Nephron progenitor cell (in vitro differentiated cells): ENCODE results near the gene CNTN5.
"Not testable (repeated sequence)": the region's sequence is repeated elsewhere in the genome, so short reads cannot be mapped to it uniquely, and the experiment has no call there.

ENCODE experiments used
- DNase-seq: peaks from one replicate; pipeline ENCODE4 v3.0.0; 2021
- H3K27ac Mint-ChIP-seq: 2 replicates; pipeline ENCODE4 v1.8.0; 2021; ENCODE audit warnings: mild to moderate bottlenecking, moderate library complexity, mixed read lengths
- H3K27me3 Mint-ChIP-seq: 2 replicates; pipeline ENCODE4 v1.8.0; 2021; ENCODE audit warnings: mild to moderate bottlenecking, low read depth, mixed read lengths; ENCODE audit not compliant: poor library complexity
- H3K36me3 Mint-ChIP-seq: 2 replicates; pipeline ENCODE4 v1.8.0; 2021; ENCODE audit warnings: low read depth, mixed read lengths
- H3K4me1 Mint-ChIP-seq: 2 replicates; pipeline ENCODE4 v1.8.0; 2021; ENCODE audit warnings: mixed read lengths
- H3K4me3 Mint-ChIP-seq: 2 replicates; pipeline ENCODE4 v1.8.0; 2021; ENCODE audit warnings: mild to moderate bottlenecking, moderate library complexity, mixed read lengths
- H3K9me3 Mint-ChIP-seq: 2 replicates; pipeline ENCODE4 v1.8.0; 2021; ENCODE audit warnings: mild to moderate bottlenecking, moderate library complexity, mixed read lengths
- TF ChIP-seq, protein P1 (sequence below): fragments of 200-600 bp; sonication (generic); IDR thresholded peaks from 2 replicates; pipeline ENCODE4 v1.5.0; 2021; ENCODE audit warnings: antibody characterized with exemption

The CNTN5 gene

DNA sequence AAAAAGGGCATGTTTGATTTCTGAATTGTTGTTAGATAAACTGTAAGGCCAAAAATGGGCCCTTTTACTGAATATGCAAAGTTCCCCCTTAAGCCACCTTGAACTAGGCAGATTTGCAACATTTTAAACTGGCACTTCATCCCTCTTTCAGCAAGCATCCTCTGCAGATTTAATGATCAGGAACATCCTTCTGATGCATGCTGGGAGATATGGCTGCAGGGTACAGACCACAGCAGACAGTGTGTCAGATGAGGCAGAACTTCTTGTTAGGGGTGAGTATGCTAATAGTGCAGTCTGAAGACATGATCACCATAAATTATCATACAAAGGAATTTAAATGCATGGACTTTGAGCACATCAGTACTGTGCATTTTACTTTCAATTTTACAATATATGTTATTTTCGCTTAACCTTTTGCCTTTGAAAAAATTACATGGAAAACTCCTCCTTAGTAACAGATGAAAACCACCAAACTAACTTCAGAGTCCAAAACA is 1203.8 kb downstream of the CNTN5 start:
- Mint-ChIP-seq H3K36me3 (no peaks in the 10 kb centered on the region), H3K4me3 (no peak overlapping the region), H3K27ac (no peak overlapping the region), H3K27me3 (no peaks in the 10 kb centered on the region), H3K9me3 (no peaks in the 10 kb centered on the region), H3K4me1 (peaks cover 16% of the 10 kb centered on the region)
- no peak for DNase-seq
- TF ChIP-seq, protein P1, sequence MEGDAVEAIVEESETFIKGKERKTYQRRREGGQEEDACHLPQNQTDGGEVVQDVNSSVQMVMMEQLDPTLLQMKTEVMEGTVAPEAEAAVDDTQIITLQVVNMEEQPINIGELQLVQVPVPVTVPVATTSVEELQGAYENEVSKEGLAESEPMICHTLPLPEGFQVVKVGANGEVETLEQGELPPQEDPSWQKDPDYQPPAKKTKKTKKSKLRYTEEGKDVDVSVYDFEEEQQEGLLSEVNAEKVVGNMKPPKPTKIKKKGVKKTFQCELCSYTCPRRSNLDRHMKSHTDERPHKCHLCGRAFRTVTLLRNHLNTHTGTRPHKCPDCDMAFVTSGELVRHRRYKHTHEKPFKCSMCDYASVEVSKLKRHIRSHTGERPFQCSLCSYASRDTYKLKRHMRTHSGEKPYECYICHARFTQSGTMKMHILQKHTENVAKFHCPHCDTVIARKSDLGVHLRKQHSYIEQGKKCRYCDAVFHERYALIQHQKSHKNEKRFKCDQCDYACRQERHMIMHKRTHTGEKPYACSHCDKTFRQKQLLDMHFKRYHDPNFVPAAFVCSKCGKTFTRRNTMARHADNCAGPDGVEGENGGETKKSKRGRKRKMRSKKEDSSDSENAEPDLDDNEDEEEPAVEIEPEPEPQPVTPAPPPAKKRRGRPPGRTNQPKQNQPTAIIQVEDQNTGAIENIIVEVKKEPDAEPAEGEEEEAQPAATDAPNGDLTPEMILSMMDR = no peak

DNA sequence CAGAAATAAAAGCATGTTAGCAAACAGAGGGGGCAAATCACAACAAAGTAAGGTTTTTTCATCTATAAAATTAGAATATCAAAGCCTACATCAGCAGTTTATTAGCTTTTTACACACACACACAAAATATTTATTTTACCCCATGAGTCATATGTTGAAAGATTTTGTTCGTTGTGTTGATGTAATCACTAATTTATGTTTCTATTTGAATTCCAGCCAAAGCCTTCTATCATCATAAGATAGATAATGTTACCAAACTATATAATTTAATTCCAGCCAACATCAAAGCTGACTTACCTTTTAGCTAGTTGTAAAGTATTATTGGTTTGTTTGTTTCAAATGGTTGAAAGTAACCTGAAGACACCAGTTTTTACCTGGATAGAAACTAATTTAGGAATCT is 1208.3 kb downstream of the CNTN5 start:
- Mint-ChIP-seq H3K4me1 (no peaks in the 10 kb centered on the region), H3K27me3 (no peaks in the 10 kb centered on the region), H3K27ac (no peak overlapping the region), H3K36me3 (no peaks in the 10 kb centered on the region), H3K9me3 (no peaks in the 10 kb centered on the region), H3K4me3 (no peak overlapping the region)
- TF ChIP-seq, protein P1 = no peak
- no peak for DNase-seq

DNA sequence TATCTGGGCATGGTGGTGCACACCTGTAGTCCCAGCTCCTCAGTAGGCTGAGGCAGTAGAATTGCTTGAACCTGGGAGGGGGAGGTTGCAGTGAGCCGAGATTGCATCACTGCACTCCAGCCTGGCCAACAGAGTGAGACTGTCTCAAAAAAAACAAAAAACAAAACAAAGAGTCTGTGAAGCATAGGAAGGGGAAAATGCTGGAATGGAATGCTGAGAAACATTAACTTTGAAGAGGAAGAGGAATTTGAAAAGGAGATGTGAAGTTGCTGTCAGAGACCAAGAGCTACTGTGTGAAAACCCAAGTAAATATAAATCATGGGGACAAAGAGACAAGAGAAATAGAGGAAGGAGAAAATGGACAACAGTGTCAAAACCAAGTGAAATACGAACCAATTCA is 1211.3 kb downstream of the CNTN5 start:
- H3K36me3 Mint-ChIP-seq = no peaks in the 10 kb centered on the region
- no peak for DNase-seq
- H3K27me3 Mint-ChIP-seq = no peaks in the 10 kb centered on the region
- TF ChIP-seq, protein P1 = no peak
- H3K4me3 Mint-ChIP-seq = no peak overlapping the region
- H3K9me3 Mint-ChIP-seq = peaks cover 15% of the 10 kb centered on the region
- no peak overlapping the region for H3K27ac Mint-ChIP-seq
- no peaks in the 10 kb centered on the region for H3K4me1 Mint-ChIP-seq

DNA sequence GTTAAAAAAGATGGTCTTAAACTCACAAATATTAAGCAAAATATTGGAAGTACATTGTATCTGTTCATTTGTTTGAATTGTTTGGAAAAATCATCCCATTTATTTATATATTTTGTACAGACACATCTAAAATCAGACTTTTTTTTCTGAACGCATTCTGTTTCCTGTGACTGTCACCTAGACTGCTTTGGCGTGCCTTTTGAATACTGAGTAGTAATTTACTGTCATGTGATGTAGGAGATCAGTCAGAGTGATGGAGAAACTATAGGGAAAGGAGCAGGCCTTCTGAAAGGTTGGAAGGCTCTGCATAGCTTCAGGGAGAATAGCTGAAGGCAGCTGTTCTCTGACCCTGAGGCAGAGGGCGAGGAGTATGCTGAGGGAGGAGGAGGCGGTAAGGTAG is 1214.3 kb downstream of the CNTN5 start:
- no peak overlapping the region for H3K27ac Mint-ChIP-seq

DNA sequence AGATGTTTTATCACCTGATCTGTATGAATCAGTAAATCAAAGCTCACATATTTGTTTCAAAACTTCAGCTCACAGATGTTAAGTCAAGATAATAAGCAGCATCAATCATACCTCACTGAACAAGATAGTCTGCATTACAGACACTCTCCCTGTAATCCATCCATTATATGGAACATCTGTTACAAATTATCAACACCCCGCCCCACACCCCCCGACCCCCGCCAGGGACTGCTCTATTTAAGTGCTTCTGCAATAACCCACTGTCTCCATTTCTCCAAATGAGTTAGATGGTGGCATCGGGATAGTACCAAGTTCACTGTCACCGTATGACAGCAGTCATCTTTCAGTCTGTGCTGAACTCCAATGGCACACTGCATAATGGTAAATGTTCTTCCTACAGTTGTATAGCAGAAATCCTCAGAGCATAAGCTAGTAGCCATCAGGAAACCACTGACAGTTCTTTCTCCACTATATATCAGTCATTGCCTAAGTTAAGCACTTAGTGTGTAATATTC is 1219.3 kb downstream of the CNTN5 start:
- Mint-ChIP-seq H3K36me3 (no peaks in the 10 kb centered on the region), H3K4me3 (no peak overlapping the region), H3K4me1 (no peaks in the 10 kb centered on the region), H3K27ac (no peak overlapping the region), H3K27me3 (no peaks in the 10 kb centered on the region), H3K9me3 (peaks cover 13% of the 10 kb centered on the region)
- no peak for DNase-seq
- TF ChIP-seq, protein P1 = no peak

More for the DNA sequence above, 1214.3 kb downstream of the CNTN5 start:
- peaks cover 15% of the 10 kb centered on the region for H3K9me3 Mint-ChIP-seq
- no peaks in the 10 kb centered on the region for H3K36me3 Mint-ChIP-seq
- no peaks in the 10 kb centered on the region for H3K27me3 Mint-ChIP-seq
- no peak for DNase-seq
- no peaks in the 10 kb centered on the region for H3K4me1 Mint-ChIP-seq
- H3K4me3 Mint-ChIP-seq = no peak overlapping the region
- TF ChIP-seq, protein P1 = no peak

DNA sequence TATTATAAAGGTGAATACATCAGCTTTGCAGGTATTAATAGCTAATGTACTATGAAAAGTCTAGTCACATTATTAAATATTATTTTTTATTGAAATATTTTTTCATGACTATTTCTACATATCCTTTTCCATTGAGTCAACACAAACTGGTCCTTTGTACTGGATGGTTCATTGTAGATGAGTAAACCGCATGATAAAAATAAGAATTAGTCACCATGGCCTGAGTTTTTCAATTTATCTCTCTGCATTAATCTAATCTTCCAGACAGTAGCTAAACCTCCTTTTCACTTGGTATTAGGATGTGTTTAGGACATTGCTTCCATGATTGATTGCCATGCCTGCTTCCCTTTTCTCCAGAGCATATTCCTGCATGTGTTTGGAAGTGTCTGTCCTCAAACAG is 1227.0 kb downstream of the CNTN5 start:
- TF ChIP-seq, protein P1 = no peak
- Mint-ChIP-seq H3K27me3 (peaks cover 3% of the 10 kb centered on the region), H3K4me1 (no peaks in the 10 kb centered on the region), H3K4me3 (no peak overlapping the region), H3K9me3 (no peaks in the 10 kb centered on the region), H3K27ac (no peak overlapping the region), H3K36me3 (no peaks in the 10 kb centered on the region)
- no peak for DNase-seq

DNA sequence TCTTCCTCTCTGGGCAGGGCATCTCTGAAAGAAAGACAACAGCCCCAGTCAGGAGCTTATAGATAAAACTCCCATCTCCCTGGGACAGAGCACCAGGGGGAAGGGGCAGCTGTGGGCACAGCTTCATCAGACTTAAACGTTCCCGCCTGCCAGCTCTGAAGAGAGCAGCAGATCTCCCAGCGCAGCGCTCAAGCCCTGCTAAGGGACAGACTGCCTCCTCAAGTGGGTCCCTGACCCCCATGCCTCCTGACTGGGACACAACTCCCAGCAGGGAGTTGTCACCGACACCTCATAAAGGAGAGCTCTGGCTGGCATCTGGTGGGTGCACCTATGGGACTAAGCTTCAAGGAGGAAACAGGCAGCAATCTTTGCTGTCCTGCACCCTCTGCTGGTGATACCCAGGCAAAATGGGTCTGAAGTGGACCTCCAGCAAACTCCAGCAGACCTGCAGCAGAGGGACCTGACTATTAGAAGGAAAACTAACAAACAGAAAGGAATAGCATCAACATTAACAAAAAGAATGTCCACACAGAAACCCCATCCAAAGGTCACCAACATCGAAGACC is 1236.6 kb downstream of the CNTN5 start:
- not testable (repeated sequence) for H3K4me3 Mint-ChIP-seq, H3K27ac Mint-ChIP-seq, H3K4me1 Mint-ChIP-seq, H3K36me3 Mint-ChIP-seq, H3K9me3 Mint-ChIP-seq, DNase-seq
- H3K27me3 Mint-ChIP-seq = peaks cover 14% of the 10 kb centered on the region
